Stimulated activated CD8-positive, alpha-beta memory T cell treated with anti-CD3 and anti-CD28 coated beads, Interleukin-7, amount 100 ng/mL, for 48 hours (primary cell): ENCODE results near the gene LRRC8D.

Experiments
- DNase-seq, 2 donors: peaks; one replicate each; pipeline ENCODE4 v3.0.0-alpha.2; 2020; ENCODE audit warnings: low read depth in 1 of 2; ENCODE audit errors: extremely low read depth in 1 of 2

The LRRC8D gene

GRCh38 chr1:89806616-89807015 lies 14.2 kb upstream of the LRRC8D start:
- no peak for DNase-seq

DNA sequence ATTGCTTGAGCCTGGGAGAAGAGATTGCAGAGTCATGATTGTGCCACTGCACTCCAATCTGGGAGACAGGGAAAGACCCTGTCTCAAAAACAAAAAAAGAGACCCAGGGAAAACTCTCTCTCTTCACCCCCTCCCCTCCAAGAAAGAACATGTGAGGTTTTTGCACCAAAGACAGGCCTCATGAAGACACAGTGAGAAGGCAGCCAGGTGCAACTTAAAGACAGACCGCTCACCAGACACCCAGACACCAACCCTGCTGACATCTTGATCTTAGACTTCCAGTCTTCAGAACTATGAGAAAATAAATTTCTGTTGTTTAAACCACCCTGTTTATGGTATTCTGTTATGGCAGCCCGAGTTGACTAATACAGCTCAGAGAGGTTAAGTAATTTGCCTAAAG lies 13.3 kb upstream of the LRRC8D start:
- no peak for DNase-seq

- no peak for DNase-seq
These were observed 12.8 kb upstream of the LRRC8D start for GRCh38 chr1:89807983-89808382.

- no peak for DNase-seq
These were observed 12.3 kb upstream of the LRRC8D start for GRCh38 chr1:89808441-89809117.

DNA sequence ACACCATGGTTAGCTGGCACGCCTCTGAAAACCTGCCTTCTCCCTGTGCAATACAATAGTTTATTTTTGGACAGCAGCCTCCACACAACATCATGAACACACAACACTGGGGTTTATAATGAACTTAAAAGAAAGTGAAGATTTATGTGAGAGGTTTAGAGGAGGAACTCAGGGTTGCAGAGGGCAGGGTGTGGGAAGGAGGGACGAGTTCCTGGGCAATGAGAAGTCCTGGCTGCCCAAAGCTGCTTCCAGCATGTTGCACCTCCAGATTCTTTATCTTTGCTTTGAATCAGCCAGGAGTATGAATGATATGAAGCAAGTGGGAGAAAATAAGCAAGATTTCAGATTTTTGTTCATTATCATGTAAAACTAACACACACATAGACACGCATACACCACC lies 11.3 kb upstream of the LRRC8D start:
- DNase-seq = no peak

- no peak for DNase-seq
These were observed 10.5 kb upstream of the LRRC8D start for GRCh38 chr1:89810302-89810701.

GRCh38 chr1:89810880-89811279 lies 10.0 kb upstream of the LRRC8D start:
- no peak for DNase-seq

GRCh38 chr1:89812992-89813391 lies 7.8 kb upstream of the LRRC8D start:
- DNase-seq = no peak

- no peak for DNase-seq
These were observed 5.8 kb upstream of the LRRC8D start for GRCh38 chr1:89815040-89815439.

GRCh38 chr1:89815611-89816010 lies 5.2 kb upstream of the LRRC8D start:
- DNase-seq = no peak

- DNase-seq = no peak
These were observed 4.5 kb upstream of the LRRC8D start for GRCh38 chr1:89816366-89816765.

DNA sequence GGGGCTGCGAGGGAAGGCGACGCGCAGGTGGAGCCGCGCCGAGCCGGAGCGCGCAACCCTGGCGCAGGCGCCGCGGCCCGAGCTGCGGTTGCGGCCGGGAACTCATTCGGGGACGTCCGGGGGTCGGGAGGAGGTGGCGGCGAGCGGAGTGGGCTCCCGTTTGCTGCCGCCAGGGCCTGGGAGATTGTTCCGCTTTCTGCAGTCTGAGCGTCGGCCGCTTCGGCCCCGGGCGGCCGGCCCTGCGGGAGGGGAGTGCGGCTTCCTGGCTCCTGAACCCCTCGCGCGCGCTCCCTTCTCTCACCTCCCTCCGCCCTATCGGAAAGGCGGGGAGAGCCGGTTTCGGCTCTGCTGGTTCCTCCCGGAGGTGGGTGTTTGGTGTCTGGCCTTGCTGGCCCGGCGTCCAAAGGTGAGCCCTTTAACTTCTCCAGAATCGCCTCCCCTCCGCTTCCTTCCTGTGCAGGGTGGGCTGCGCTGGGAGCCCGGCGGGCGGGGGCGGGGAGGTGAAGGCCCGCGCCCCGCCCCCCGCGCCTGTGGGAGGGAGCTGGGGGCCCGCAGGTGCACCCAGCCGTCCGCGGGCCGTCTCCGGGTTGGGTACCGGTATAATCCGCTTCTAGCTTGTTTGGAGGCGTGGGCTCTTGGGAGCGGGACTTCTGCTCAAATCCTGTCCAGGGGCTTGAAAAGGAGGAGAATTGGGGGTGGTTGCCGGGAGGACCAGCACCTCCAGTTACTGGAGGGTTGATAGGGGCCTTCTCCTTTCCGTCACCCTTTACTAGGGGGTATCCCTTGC lies 683 bp downstream of the LRRC8D start:
- peak in 1 of 2 donors; percentile 30 for DNase-seq

GRCh38 chr1:89822109-89822962 lies 1.5 kb downstream of the LRRC8D start:
- DNase-seq = no peak

- no peak for DNase-seq
These were observed 2.3 kb downstream of the LRRC8D start for GRCh38 chr1:89822999-89823628.

- no peak for DNase-seq
These were observed 3.0 kb downstream of the LRRC8D start for GRCh38 chr1:89823679-89824292.

DNA sequence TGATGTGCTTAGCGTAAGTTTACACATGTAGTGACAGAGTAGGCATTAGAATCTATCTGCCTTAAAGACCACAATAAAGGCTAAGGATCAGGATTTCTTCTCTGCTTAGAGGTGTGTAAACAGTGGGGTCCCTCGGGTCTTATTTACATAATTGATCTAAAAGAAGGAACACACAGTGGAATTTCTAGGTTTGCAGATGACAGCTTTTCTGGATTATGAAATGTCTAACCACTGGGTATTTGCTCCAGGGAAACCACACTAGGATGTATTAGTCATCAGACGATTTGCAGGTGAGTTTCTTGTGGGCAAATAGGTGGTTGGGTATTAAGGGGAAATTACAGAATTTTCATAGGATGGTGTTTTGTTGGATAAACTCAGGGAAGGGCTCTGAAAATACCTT lies 5.8 kb downstream of the LRRC8D start:
- no peak for DNase-seq

GRCh38 chr1:89827330-89827729 lies 6.5 kb downstream of the LRRC8D start:
- DNase-seq = no peak

DNA sequence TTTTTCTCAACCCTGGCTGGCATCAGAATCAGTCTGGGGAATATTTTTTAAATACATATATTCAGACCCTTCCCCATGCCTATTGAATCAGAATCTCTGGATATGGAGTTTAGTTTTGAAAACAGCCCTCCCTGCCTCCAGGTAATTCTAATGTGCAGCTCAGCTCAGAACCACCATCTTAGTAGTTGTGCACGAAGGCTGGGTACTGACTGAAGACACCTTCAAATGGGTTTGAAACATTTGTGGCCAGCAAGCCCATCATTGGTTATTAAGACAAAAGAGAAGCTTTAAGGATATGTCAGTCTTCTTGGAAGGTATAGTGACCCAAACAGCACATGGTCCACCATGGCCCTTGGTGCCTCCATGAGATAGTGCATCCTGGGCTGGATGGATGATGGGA lies 7.1 kb downstream of the LRRC8D start:
- no peak for DNase-seq

GRCh38 chr1:89829186-89829585 lies 8.4 kb downstream of the LRRC8D start:
- no peak for DNase-seq

DNA sequence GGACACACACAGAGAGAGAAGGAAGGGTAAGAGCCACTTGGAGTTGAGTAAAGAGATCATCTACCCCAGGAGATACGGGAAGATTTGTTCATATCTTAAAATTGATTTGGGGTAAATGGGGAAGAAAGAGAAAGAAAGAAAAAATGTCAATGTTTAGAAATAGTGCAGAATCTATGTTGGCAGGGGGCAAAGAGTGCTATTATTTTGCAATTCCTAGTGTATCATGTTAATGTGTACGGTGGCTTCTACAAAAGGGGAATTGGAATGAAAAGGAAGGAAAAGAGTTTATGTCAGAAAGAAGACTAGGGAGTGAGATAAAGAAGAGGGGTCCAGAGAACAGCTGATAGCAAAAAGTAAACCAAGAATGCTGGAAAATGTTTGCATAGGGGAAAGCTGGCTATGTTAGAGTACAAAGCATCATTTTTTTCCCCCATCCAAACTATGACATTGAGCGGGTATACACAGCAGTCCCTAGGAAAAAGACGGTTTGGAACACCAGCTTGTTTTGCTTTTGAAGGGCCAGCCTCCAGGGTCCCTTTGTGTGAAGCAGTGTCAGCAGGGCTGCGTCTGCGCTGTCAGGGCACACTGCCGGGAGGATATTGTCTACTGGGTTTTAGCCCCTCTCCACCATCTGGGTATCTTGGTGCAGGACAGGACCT lies 10.8 kb downstream of the LRRC8D start:
- no peak for DNase-seq
